Measurements from ENCODE around the gene SIDT1.

Gene SIDT1

GRCh38 chr3:113638910-113639309 is 106.6 kb downstream of the SIDT1 start:
- DNase-seq, result no peak

- no peak for DNase-seq
Observed at GRCh38 chr3:113643583-113643982, 111.2 kb downstream of the SIDT1 start.

GRCh38 chr3:113648524-113648923 is 116.2 kb downstream of the SIDT1 start:
- no peak for DNase-seq

GRCh38 chr3:113649174-113649845 is 117.0 kb downstream of the SIDT1 start:
- DNase-seq, result no peak

GRCh38 chr3:113654310-113654709 is 122.0 kb downstream of the SIDT1 start:
- no peak for DNase-seq

- DNase-seq, result no peak
Observed at GRCh38 chr3:113654851-113655250, 122.5 kb downstream of the SIDT1 start.

- no peak for DNase-seq
Observed at GRCh38 chr3:113658107-113658506, 125.8 kb downstream of the SIDT1 start.

GRCh38 chr3:113659101-113659541 is 126.8 kb downstream of the SIDT1 start:
- peak; percentile 31 for DNase-seq

- no peak for DNase-seq
Observed at GRCh38 chr3:113659996-113660395, 127.6 kb downstream of the SIDT1 start.

- no peak for DNase-seq
Observed at GRCh38 chr3:113660458-113660857, 128.1 kb downstream of the SIDT1 start.

- DNase-seq, result no peak
Observed at GRCh38 chr3:113660896-113661295, 128.5 kb downstream of the SIDT1 start.

- no peak for DNase-seq
Observed at GRCh38 chr3:113662824-113663223, 130.5 kb downstream of the SIDT1 start.

- no peak for DNase-seq
Observed at GRCh38 chr3:113663324-113663750, 131.0 kb downstream of the SIDT1 start.

GRCh38 chr3:113663761-113664160 is 131.4 kb downstream of the SIDT1 start:
- DNase-seq, result no peak

- DNase-seq, result no peak
Observed at GRCh38 chr3:113664523-113665094, 132.3 kb downstream of the SIDT1 start.

- no peak for DNase-seq
Observed at GRCh38 chr3:113668015-113668414, 135.7 kb downstream of the SIDT1 start.

- DNase-seq, result no peak
Observed at GRCh38 chr3:113673593-113673992, 141.2 kb downstream of the SIDT1 start.

- no peak for DNase-seq
Observed at GRCh38 chr3:113676261-113676660, 143.9 kb downstream of the SIDT1 start.

GRCh38 chr3:113677737-113678136 is 145.4 kb downstream of the SIDT1 start:
- no peak for DNase-seq

- DNase-seq, result no peak
Observed at GRCh38 chr3:113678773-113679172, 146.4 kb downstream of the SIDT1 start.

All from NCI-H774 (cell line).